Fibroblast of villous mesenchyme (primary cell): ENCODE results near the gene KIAA1549. TPM values are rescaled to one million over a fixed set of nuclear protein-coding genes. Genes with fewer than 3 reads are reported as not detected.
"Not testable (repeated sequence)": the region's sequence is repeated elsewhere in the genome, so short reads cannot be mapped to it uniquely, and the experiment has no call there.

ENCODE experiments used
- DNase-seq: peaks from one replicate; pipeline ENCODE4 v3.0.0-alpha.2; 2010; ENCODE audit warnings: low read depth
- H3K4me3 ChIP-seq: 2 replicates; pipeline ENCODE4 v1.5.1; 2011; ENCODE audit warnings: low read depth, mild to moderate bottlenecking, low read length
- total RNA-seq: library from RNA; depleted of rRNA; stranded (reverse); fragments of >200 nt; gene quantifications from 2 replicates; pipeline ENCODE4 v1.2.3, GENCODE V29; 2012
- TF ChIP-seq, protein P1 (sequence below): IDR thresholded peaks from 2 replicates; pipeline ENCODE4 v1.5.1; 2012; ENCODE audit warnings: low read depth, mild to moderate bottlenecking, low read length; ENCODE audit not compliant: insufficient read depth

KIAA1549 gene
- total RNA-seq, 1 donor: 2.6 TPM

DNA sequence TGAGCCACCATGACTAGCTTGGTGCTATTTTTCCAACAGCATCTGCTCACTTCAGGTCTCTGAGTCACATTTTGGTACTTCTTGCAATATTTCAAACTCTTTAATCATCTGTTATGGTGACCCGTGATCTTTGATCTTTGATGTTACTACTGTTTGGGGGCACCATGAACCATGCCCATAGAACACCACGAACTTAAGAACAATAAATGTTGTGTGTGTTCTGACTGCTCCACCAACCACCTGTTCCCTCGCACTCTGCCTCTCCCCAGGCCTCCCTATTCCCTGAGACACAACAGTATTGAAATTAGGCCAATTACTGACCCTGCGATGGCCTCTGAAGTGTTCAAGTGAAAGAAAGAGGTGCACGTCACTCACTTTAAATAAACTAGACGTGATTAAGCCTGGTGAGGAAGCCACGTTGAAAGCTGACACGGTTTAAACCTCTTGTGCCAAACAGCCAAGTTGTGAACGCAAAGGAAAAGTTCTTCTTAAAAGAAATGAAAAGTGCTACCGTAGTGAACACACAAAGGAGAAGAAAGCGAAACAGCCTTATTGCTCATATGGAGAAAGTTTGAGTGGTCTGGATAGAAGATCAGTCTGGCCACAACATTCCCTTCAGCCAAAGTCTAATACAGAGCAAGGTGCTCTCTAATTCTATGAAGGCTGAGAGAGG is 156.0 kb downstream of the KIAA1549 start:
- TF ChIP-seq, protein P1, sequence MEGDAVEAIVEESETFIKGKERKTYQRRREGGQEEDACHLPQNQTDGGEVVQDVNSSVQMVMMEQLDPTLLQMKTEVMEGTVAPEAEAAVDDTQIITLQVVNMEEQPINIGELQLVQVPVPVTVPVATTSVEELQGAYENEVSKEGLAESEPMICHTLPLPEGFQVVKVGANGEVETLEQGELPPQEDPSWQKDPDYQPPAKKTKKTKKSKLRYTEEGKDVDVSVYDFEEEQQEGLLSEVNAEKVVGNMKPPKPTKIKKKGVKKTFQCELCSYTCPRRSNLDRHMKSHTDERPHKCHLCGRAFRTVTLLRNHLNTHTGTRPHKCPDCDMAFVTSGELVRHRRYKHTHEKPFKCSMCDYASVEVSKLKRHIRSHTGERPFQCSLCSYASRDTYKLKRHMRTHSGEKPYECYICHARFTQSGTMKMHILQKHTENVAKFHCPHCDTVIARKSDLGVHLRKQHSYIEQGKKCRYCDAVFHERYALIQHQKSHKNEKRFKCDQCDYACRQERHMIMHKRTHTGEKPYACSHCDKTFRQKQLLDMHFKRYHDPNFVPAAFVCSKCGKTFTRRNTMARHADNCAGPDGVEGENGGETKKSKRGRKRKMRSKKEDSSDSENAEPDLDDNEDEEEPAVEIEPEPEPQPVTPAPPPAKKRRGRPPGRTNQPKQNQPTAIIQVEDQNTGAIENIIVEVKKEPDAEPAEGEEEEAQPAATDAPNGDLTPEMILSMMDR: no peak
- DNase-seq: no peak
- H3K4me3 ChIP-seq: no peak overlapping the region

DNA sequence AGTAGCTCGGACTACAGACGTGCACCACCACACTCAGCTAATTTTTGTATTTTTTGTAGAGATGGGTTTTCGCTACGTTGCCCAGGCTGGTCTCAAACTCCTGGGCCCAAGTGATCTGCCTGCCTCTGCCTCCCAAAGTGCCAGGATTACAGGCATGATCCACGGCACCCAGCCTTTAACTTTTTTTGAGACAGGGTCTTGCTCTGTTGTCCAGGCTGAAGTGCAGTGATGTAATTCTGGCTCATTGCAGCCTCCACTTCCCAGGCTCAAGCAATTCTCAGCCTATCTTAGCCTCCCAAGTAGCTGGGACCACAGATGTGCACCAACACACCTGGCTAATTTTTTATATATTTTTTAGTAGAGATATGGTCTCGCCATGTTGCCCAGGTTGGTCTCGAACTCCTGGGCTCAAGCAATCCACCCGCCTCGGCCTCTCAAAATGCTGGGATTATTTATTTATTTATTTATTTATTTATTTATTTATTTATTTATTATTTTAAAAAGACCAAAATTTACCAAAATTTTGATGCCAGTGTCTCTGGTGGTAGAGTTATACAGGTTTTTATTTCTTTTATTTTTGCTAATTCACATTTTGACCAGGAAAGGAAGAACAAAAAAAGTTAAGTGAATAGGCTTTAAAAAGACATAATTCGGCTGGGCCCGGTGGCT is 158.2 kb downstream of the KIAA1549 start:
- no peak for DNase-seq
- no peak overlapping the region for H3K4me3 ChIP-seq
- TF ChIP-seq, protein P1: no peak

DNA sequence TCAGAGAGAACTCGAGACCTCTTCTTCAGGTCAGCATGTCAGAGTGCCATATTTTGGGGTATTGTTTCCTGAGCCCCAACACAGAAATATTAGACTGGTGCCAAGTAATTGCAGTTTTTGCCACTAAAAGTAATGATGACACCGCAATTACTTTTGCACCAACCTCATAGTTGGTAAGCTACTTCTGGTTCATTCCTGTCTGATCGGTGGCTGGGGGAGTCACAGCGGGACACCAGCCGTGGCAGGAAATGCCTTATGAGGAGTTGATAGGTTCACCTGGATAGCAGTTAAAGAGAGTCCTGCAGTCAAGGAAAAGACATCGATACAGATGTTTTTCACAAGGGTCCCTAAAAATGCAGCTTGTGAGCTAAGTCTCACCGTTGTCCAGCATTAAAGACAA is 159.3 kb downstream of the KIAA1549 start:
- DNase-seq: no peak
- TF ChIP-seq, protein P1: no peak
- H3K4me3 ChIP-seq: no peak overlapping the region

- TF ChIP-seq, protein P1: no peak
- no peak for DNase-seq
Measured at GRCh38 chr7:138819625-138820024, 161.6 kb downstream of the KIAA1549 start.

GRCh38 chr7:138816650-138817049 is 164.5 kb downstream of the KIAA1549 start:
- TF ChIP-seq, protein P1: no peak
- no peak for DNase-seq
- H3K4me3 ChIP-seq: no peak overlapping the region

More at GRCh38 chr7:138819625-138820024, 161.6 kb downstream of the KIAA1549 start:
- no peak overlapping the region for H3K4me3 ChIP-seq

GRCh38 chr7:138814816-138815332 is 166.3 kb downstream of the KIAA1549 start:
- DNase-seq: no peak
- no peak overlapping the region for H3K4me3 ChIP-seq
- TF ChIP-seq, protein P1: no peak

DNA sequence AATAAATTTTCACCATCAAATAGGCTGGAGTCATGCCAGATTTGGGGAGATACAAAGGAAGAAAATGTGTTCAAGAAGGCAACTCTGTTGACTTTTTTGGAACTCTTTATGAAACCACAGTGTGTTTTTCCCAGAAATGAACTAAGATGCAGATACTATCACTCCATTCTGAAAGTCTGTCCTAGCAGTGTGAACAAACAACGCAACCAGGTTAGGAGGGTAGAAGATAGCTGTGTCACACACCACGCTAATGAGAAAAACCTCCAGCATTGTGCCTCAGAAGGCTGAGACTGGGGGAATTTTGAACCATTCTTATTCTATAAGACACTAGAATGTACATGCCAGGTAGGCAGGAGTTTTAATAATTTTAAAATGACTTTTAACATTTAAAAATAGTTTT is 167.2 kb downstream of the KIAA1549 start:
- TF ChIP-seq, protein P1: no peak
- H3K4me3 ChIP-seq: no peak overlapping the region
- DNase-seq: no peak

DNA sequence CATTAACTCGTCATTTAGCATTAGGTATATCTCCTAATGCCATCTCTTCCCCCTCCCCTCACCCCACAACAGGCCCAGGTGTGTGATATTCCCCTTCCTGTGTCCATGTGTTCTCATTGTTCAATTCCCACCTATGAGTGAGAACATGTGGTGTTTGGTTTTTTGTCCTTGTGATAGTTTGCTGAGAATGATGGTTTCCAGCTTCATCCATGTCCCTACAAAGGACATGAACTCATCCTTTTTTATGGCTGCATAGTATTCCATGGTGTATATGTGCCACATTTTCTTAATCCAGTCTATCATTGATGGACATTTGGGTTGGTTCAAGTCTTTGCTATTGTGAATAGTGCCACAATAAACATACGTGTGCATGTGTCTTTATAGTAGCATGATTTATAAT is 169.9 kb downstream of the KIAA1549 start:
- H3K4me3 ChIP-seq, DNase-seq: not testable (repeated sequence)
